ENCODE data around the gene DCAF11. TPM values are rescaled to one million over a fixed set of nuclear protein-coding genes. Genes with fewer than 3 reads are reported as not detected.
A peak's percentile ranks its signal among the peaks of the same experiment; 100 is the strongest.

Gene DCAF11
- total RNA-seq, 1 donor from 2014 or later = 75.6 TPM

GRCh38 chr14:24156840-24157239, 42.3 kb downstream of the DCAF11 start:
- H3K4me1 ChIP-seq = peaks cover 9% of the 10 kb centered on the region
- H3K36me3 ChIP-seq = peaks cover 0 to 62% of the 10 kb centered on the region in 2 donors
- no peak for TF ChIP-seq POLR2AphosphoS5 (IDR thresholded peaks at IDR 0.05; ENCODE audit: insufficient read depth in 1 of 2, low read depth in 1 of 2)
- TF ChIP-seq POLR2A (IDR thresholded peaks at IDR 0.05) = no peak
- no peak for TF ChIP-seq CTCF (IDR thresholded peaks at IDR 0.05)
- no peaks in the 10 kb centered on the region for H3K9me3 ChIP-seq
- H3K27ac ChIP-seq = no peak overlapping the region
- H3K4me3 ChIP-seq = no peak overlapping the region
- no peak for DNase-seq (ENCODE audit: extremely low spot score in 2 of 2)
- intact Hi-C loops (cut with DNase I) = no loop called here
- H3K27me3 ChIP-seq = no peaks in the 10 kb centered on the region

GRCh38 chr14:24157331-24157730, 42.8 kb downstream of the DCAF11 start:
- intact Hi-C loops (cut with DNase I) = no loop called here
- TF ChIP-seq POLR2AphosphoS5 (IDR thresholded peaks at IDR 0.05; ENCODE audit: insufficient read depth in 1 of 2, low read depth in 1 of 2) (no peak), CTCF (IDR thresholded peaks at IDR 0.05) (no peak), POLR2A (IDR thresholded peaks at IDR 0.05) (no peak)
- Histone ChIP-seq H3K4me1 (peaks cover 13% of the 10 kb centered on the region), H3K27me3 (no peaks in the 10 kb centered on the region), H3K27ac (no peak overlapping the region), H3K9me3 (no peaks in the 10 kb centered on the region), H3K36me3 (peaks cover 0 to 57% of the 10 kb centered on the region in 2 donors), H3K4me3 (no peak overlapping the region)
- no peak for DNase-seq (ENCODE audit: extremely low spot score in 2 of 2)

- Histone ChIP-seq H3K4me3 (no peak overlapping the region), H3K9me3 (no peaks in the 10 kb centered on the region), H3K27me3 (no peaks in the 10 kb centered on the region), H3K4me1 (peaks cover 38% of the 10 kb centered on the region), H3K27ac (peak overlapping the region; percentile 95), H3K36me3 (peaks cover 0 to 59% of the 10 kb centered on the region in 2 donors)
- intact Hi-C loops (cut with DNase I) = no loop called here
- TF ChIP-seq CTCF (IDR thresholded peaks at IDR 0.05) (no peak), POLR2AphosphoS5 (IDR thresholded peaks at IDR 0.05; ENCODE audit: insufficient read depth in 1 of 2, low read depth in 1 of 2) (no peak), POLR2A (IDR thresholded peaks at IDR 0.05) (no peak)
- DNase-seq (ENCODE audit: extremely low spot score in 2 of 2) = no peak
Measured at GRCh38 chr14:24159777-24160498, 45.4 kb downstream of the DCAF11 start.

GRCh38 chr14:24160499-24160849, 45.9 kb downstream of the DCAF11 start:
- Histone ChIP-seq H3K9me3 (no peaks in the 10 kb centered on the region), H3K36me3 (peaks cover 0 to 59% of the 10 kb centered on the region in 2 donors), H3K4me1 (peaks cover 38% of the 10 kb centered on the region), H3K4me3 (peak overlapping the region in 1 of 2 donors; percentile 58), H3K27me3 (no peaks in the 10 kb centered on the region), H3K27ac (peak overlapping the region; percentile 95)
- no peak for DNase-seq (ENCODE audit: extremely low spot score in 2 of 2)
- no peak for TF ChIP-seq POLR2AphosphoS5 (IDR thresholded peaks at IDR 0.05; ENCODE audit: insufficient read depth in 1 of 2, low read depth in 1 of 2)
- TF ChIP-seq POLR2A (IDR thresholded peaks at IDR 0.05) = no peak
- no peak for TF ChIP-seq CTCF (IDR thresholded peaks at IDR 0.05)
- intact Hi-C loops (cut with DNase I) = no loop called here

All from vagina (tissue), 2 donors.